Sigmoid colon (tissue), 7 donors: ENCODE results near the gene NXPE1. TPM values are rescaled to one million over a fixed set of nuclear protein-coding genes. Genes with fewer than 3 reads are reported as not detected.

Experiments
- DNase-seq: peaks from one replicate; pipeline ENCODE4 v3.0.0-alpha.2; 2019
- H3K27ac ChIP-seq, 4 donors: fragments of 200-600 bp; sonication (generic); one replicate each; pipeline ENCODE4 v1.5.1; 2016 to 2019; ENCODE audit warnings: mild to moderate bottlenecking in 1 of 4
- H3K27me3 ChIP-seq, 3 donors: fragments of 200-600 bp; sonication (generic); one replicate each; pipeline ENCODE4 v1.5.1; 2019; ENCODE audit warnings: mild to moderate bottlenecking in 1 of 3
- H3K36me3 ChIP-seq, 4 donors: fragments of 200-600 bp; sonication (generic); one replicate each; pipeline ENCODE4 v1.5.1; 2016 to 2019
- H3K4me1 ChIP-seq, 4 donors: fragments of 200-600 bp; sonication (generic); one replicate each; pipeline ENCODE4 v1.5.1; 2017 to 2019
- H3K4me3 ChIP-seq, 4 donors: fragments of 200-600 bp; sonication (generic); one replicate each; pipeline ENCODE4 v1.5.1; 2017 to 2019; ENCODE audit warnings: mild to moderate bottlenecking in 2 of 4, moderate library complexity in 1 of 4
- H3K9me3 ChIP-seq, 4 donors: fragments of 200-600 bp in 3 of 4; sonication (generic) in 3 of 4; one replicate each; pipeline versions ENCODE4 v1.5.1 to v1.6.1; 2013 to 2019
- CTCF ChIP-seq, 4 experiments: fragments of 450-650 bp in 3 of 4; fragments of 200-600 bp in 1 of 4; IDR thresholded peaks; one replicate each; pipeline ENCODE4 v1.5.1; 2016 to 2019; ENCODE audit warnings: antibody characterized with exemption in 4 of 4, mild to moderate bottlenecking in 3 of 4, moderate library complexity in 2 of 4
- EP300 ChIP-seq, 4 donors: sonication (generic); formaldehyde crosslinking; IDR thresholded peaks; one replicate each; pipeline ENCODE4 v1.6.1; 2017; ENCODE audit warnings: antibody characterized with exemption in 4 of 4
- POLR2A ChIP-seq, 2 donors: fragments of 450-650 bp; IDR thresholded peaks; one replicate each; pipeline ENCODE4 v1.6.1; 2016; ENCODE audit warnings: antibody characterized with exemption in 2 of 2, mild to moderate bottlenecking in 2 of 2, moderate library complexity in 2 of 2
- POLR2AphosphoS5 ChIP-seq, 4 donors: sonication (generic); formaldehyde crosslinking; IDR thresholded peaks; one replicate each; pipeline ENCODE4 v1.6.1; 2017; ENCODE audit warnings: antibody characterized with exemption in 4 of 4
- WGBS, 2 donors: extraction: QIAGEN DNeasy Blood & Tissue Kit; methylation state at CpG; one replicate each; pipeline ENCODE4 v1.1.7; 2013; 5-methylcytosine and 5-hydroxymethylcytosine counted together
- intact Hi-C: fragments of 100-400 bp; cut with DNase I; formaldehyde crosslinking; loops from one replicate; pipeline ENCODE4 v1.15.1; 2023
- polyA plus RNA-seq, 3 donors: library from polyadenylated mRNA; stranded (reverse); fragments of 200-250 nt; gene quantifications; one replicate each; pipeline ENCODE4 v1.2.3, GENCODE V29; 2013
- total RNA-seq, 4 donors: library from RNA; depleted of rRNA; stranded (reverse); fragments of >200 nt; gene quantifications; one replicate each; pipeline ENCODE4 v1.1.0, GENCODE V29; 2016
- donor health status: healthy with polysubstance abuse.
- donor health status: Bipolar disorder and iron deficiency.
- donor health status: healthy.

The NXPE1 gene
- total and polyA plus RNA-seq, 7 donors: 3.3 to 36.3 (median 15.6) TPM; not detected in 3

DNA sequence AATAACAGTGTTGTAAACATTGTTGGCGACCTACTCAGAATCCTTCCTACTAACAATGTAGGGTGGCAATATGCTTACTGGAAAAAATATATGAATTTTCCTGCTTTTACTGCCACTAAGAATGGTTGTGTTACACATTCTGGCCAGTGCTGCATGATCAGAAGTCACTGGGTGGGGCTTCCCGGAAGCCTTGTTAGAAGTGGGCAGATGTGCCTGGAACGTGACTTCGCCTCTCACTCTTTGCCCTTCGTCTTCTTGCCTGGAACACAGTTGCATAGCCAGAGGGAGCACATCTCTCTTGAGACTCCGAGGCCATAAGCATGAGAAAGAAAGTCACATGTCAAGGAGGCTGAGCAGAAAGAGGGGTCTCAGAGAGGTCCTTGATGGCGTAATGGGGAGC lies 48.6 kb downstream of the NXPE1 start:
- TF ChIP-seq CTCF (IDR thresholded peaks at IDR 0.05) (no peak), POLR2AphosphoS5 (IDR thresholded peaks at IDR 0.05) (no peak), EP300 (IDR thresholded peaks at IDR 0.05) (no peak), POLR2A (IDR thresholded peaks at IDR 0.05) (no peak)
- no peaks in the 10 kb centered on the region for H3K27me3 ChIP-seq
- no peaks in the 10 kb centered on the region for H3K4me1 ChIP-seq
- DNase-seq: no peak
- peaks cover 0 to 3% (median 0%) of the 10 kb centered on the region in 4 donors for H3K9me3 ChIP-seq
- 91 to 93% methylated on average over 7 of the region's 7 CpGs for WGBS, 2 donors
- no peak overlapping the region for H3K4me3 ChIP-seq
- intact Hi-C loops: no loop called here
- H3K27ac ChIP-seq: no peak overlapping the region
- no peaks in the 10 kb centered on the region for H3K36me3 ChIP-seq

- DNase-seq: no peak
- TF ChIP-seq POLR2A (IDR thresholded peaks at IDR 0.05) (no peak), POLR2AphosphoS5 (IDR thresholded peaks at IDR 0.05) (no peak), CTCF (IDR thresholded peaks at IDR 0.05) (no peak), EP300 (IDR thresholded peaks at IDR 0.05) (no peak)
- intact Hi-C loops: no loop called here
These were observed 57.8 kb downstream of the NXPE1 start for GRCh38 chr11:114501901-114502300.

DNA sequence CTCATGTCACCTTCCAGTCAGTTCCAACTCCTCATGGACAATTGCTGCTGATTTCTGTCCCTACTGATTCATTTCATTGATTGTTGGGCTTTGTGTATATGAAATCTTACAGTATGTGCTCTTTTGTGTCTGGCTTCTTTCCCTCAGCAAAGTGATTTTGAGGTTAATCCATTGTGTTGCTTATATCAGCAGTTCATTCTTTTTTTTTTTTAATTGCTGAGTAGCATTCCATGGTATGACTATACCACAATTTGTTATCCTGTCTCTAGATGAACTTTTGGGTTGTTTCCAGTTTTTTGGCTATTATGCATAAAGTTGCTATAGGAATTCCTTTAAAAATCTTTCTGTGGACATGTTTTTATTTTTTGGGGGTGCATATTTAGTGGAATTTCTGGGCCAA lies 59.9 kb downstream of the NXPE1 start:
- DNase-seq: no peak
- H3K9me3 ChIP-seq: no peaks in the 10 kb centered on the region
- no peak overlapping the region for H3K27ac ChIP-seq
- H3K4me3 ChIP-seq: no peak overlapping the region
- H3K4me1 ChIP-seq: no peaks in the 10 kb centered on the region
- TF ChIP-seq POLR2A (IDR thresholded peaks at IDR 0.05) (no peak), CTCF (IDR thresholded peaks at IDR 0.05) (no peak), EP300 (IDR thresholded peaks at IDR 0.05) (no peak), POLR2AphosphoS5 (IDR thresholded peaks at IDR 0.05) (no peak)
- no peaks in the 10 kb centered on the region for H3K27me3 ChIP-seq
- no peaks in the 10 kb centered on the region for H3K36me3 ChIP-seq
- intact Hi-C loops: no loop called here

More at GRCh38 chr11:114501901-114502300, 57.8 kb downstream of the NXPE1 start:
- no peak overlapping the region for H3K4me3 ChIP-seq
- no peaks in the 10 kb centered on the region for H3K36me3 ChIP-seq
- WGBS, 2 donors: 67 to 85% methylated on average over 1 of the region's 1 CpG
- no peaks in the 10 kb centered on the region for H3K9me3 ChIP-seq
- H3K27me3 ChIP-seq: no peaks in the 10 kb centered on the region
- H3K4me1 ChIP-seq: no peaks in the 10 kb centered on the region
- H3K27ac ChIP-seq: no peak overlapping the region

GRCh38 chr11:114496915-114497314 lies 62.8 kb downstream of the NXPE1 start:
- Histone ChIP-seq H3K36me3 (no peaks in the 10 kb centered on the region), H3K4me1 (no peaks in the 10 kb centered on the region), H3K4me3 (no peak overlapping the region), H3K9me3 (no peaks in the 10 kb centered on the region), H3K27ac (no peak overlapping the region), H3K27me3 (no peaks in the 10 kb centered on the region)
- 52 to 77% methylated on average over 3 of the region's 3 CpGs for WGBS, 2 donors
- intact Hi-C loops: no loop called here
- no peak for TF ChIP-seq POLR2AphosphoS5 (IDR thresholded peaks at IDR 0.05)
- TF ChIP-seq CTCF (IDR thresholded peaks at IDR 0.05): no peak
- no peak for TF ChIP-seq POLR2A (IDR thresholded peaks at IDR 0.05)
- TF ChIP-seq EP300 (IDR thresholded peaks at IDR 0.05): no peak
- no peak for DNase-seq

- intact Hi-C loops: no loop called here
- Histone ChIP-seq H3K4me3 (no peak overlapping the region), H3K27me3 (no peaks in the 10 kb centered on the region), H3K4me1 (peaks cover 0 to 26% (median 23%) of the 10 kb centered on the region in 4 donors), H3K9me3 (no peaks in the 10 kb centered on the region), H3K27ac (no peak overlapping the region), H3K36me3 (no peaks in the 10 kb centered on the region)
- TF ChIP-seq POLR2A (IDR thresholded peaks at IDR 0.05): no peak
- no peak for TF ChIP-seq CTCF (IDR thresholded peaks at IDR 0.05)
- TF ChIP-seq POLR2AphosphoS5 (IDR thresholded peaks at IDR 0.05): no peak
- TF ChIP-seq EP300 (IDR thresholded peaks at IDR 0.05): no peak
- DNase-seq: no peak
- WGBS, 2 donors: 95% methylated on average over 2 of the region's 2 CpGs
These were observed 75.8 kb downstream of the NXPE1 start for GRCh38 chr11:114483929-114484328.
